ENCODE results near the gene RNU5D-1. TPM values are rescaled to one million over a fixed set of nuclear protein-coding genes. Genes with fewer than 3 reads are reported as not detected.
A peak's percentile ranks its signal among the peaks of the same experiment; 100 is the strongest.

RNU5D-1 gene
- total and polyA plus RNA-seq, 7 donors = not detected

GRCh38 chr1:44733365-44733764, 2.4 kb upstream of the RNU5D-1 start:
- intact Hi-C loops (cut with DNase I) = loop anchor here (5.0 kb wide), 2 partner anchors 279 to 569 kb away; partner anchors contain the start of genes HECTD3 and UROD

GRCh38 chr1:44724955-44725698, 5.8 kb downstream of the RNU5D-1 start:
- TF ChIP-seq POLR2A (IDR thresholded peaks at IDR 0.05) (no peak), POLR2AphosphoS5 (IDR thresholded peaks at IDR 0.05) (no peak), CTCF (IDR thresholded peaks at IDR 0.05) (no peak), EP300 (IDR thresholded peaks at IDR 0.05) (no peak)
- Histone ChIP-seq H3K4me3 (no peak overlapping the region), H3K27me3 (no peaks in the 10 kb centered on the region), H3K36me3 (no peaks in the 10 kb centered on the region), H3K27ac (no peak overlapping the region), H3K4me1 (peaks cover 0 to 2% (median 0%) of the 10 kb centered on the region in 4 donors), H3K9me3 (no peaks in the 10 kb centered on the region)
- no peak for DNase-seq
- 85 to 88% methylated on average over 27 of the region's 27 CpGs for WGBS, 2 donors
- intact Hi-C loops (cut with DNase I) = no loop called here

More at GRCh38 chr1:44733365-44733764, 2.4 kb upstream of the RNU5D-1 start:
- peak; percentile 75 for DNase-seq
- H3K4me3 ChIP-seq = no peak overlapping the region
- no peaks in the 10 kb centered on the region for H3K27me3 ChIP-seq
- no peaks in the 10 kb centered on the region for H3K9me3 ChIP-seq
- H3K27ac ChIP-seq = peak overlapping the region in 3 of 4 donors; percentile 7 to 37 (median 31)
- no peaks in the 10 kb centered on the region for H3K36me3 ChIP-seq
- TF ChIP-seq POLR2AphosphoS5 (IDR thresholded peaks at IDR 0.05) (no peak), POLR2A (IDR thresholded peaks at IDR 0.05) (no peak), CTCF (IDR thresholded peaks at IDR 0.05) (no peak), EP300 (IDR thresholded peaks at IDR 0.05) (no peak)
- H3K4me1 ChIP-seq = peaks cover 0 to 8% (median 4%) of the 10 kb centered on the region in 4 donors
- WGBS, 2 donors = 60 to 67% methylated on average over 1 of the region's 1 CpG

- 88 to 90% methylated on average over 64 of the region's 64 CpGs for WGBS, 2 donors
- Histone ChIP-seq H3K27ac (no peak overlapping the region), H3K27me3 (no peaks in the 10 kb centered on the region), H3K9me3 (no peaks in the 10 kb centered on the region), H3K4me3 (no peak overlapping the region), H3K36me3 (no peaks in the 10 kb centered on the region), H3K4me1 (no peaks in the 10 kb centered on the region)
- DNase-seq = no peak
- no peak for TF ChIP-seq POLR2AphosphoS5 (IDR thresholded peaks at IDR 0.05)
- no peak for TF ChIP-seq POLR2A (IDR thresholded peaks at IDR 0.05)
- no peak for TF ChIP-seq EP300 (IDR thresholded peaks at IDR 0.05)
- no peak for TF ChIP-seq CTCF (IDR thresholded peaks at IDR 0.05)
- intact Hi-C loops (cut with DNase I) = no loop called here
Observed at GRCh38 chr1:44724296-44724954, 6.5 kb downstream of the RNU5D-1 start.

- DNase-seq = no peak
- TF ChIP-seq POLR2A (IDR thresholded peaks at IDR 0.05) (no peak), CTCF (IDR thresholded peaks at IDR 0.05) (no peak), POLR2AphosphoS5 (IDR thresholded peaks at IDR 0.05) (no peak), EP300 (IDR thresholded peaks at IDR 0.05) (no peak)
Observed at GRCh38 chr1:44723496-44724295, 7.3 kb downstream of the RNU5D-1 start.

More at GRCh38 chr1:44723496-44724295, 7.3 kb downstream of the RNU5D-1 start:
- no peaks in the 10 kb centered on the region for H3K9me3 ChIP-seq
- no peak overlapping the region for H3K4me3 ChIP-seq
- intact Hi-C loops (cut with DNase I) = no loop called here
- H3K27ac ChIP-seq = no peak overlapping the region
- no peaks in the 10 kb centered on the region for H3K27me3 ChIP-seq
- no peaks in the 10 kb centered on the region for H3K36me3 ChIP-seq
- no peaks in the 10 kb centered on the region for H3K4me1 ChIP-seq
- 69 to 86% methylated on average over 28 of the region's 28 CpGs for WGBS, 2 donors
